NCI-H510A treated with DMSO at 0.1 percent for 48 hours (cell line): Measurements from ENCODE around the gene TRIM9.

Experiments
- DNase-seq: peaks from one replicate; lab custom pipeline; 2025; lab: John Stamatoyannopoulos, UW

TRIM9 gene

GRCh38 chr14:51058382-51058781 is 36.5 kb downstream of the TRIM9 start:
- no peak for DNase-seq

- no peak for DNase-seq
Observed at GRCh38 chr14:51056421-51056820, 38.5 kb downstream of the TRIM9 start.

- DNase-seq, result no peak
Observed at GRCh38 chr14:51053157-51053556, 41.7 kb downstream of the TRIM9 start.

GRCh38 chr14:51044961-51045360 is 49.9 kb downstream of the TRIM9 start:
- DNase-seq, result no peak

GRCh38 chr14:51041883-51042282 is 53.0 kb downstream of the TRIM9 start:
- no peak for DNase-seq

GRCh38 chr14:51041108-51041531 is 53.8 kb downstream of the TRIM9 start:
- no peak for DNase-seq

GRCh38 chr14:51039252-51039651 is 55.7 kb downstream of the TRIM9 start:
- DNase-seq, result no peak

GRCh38 chr14:51035611-51036192 is 59.2 kb downstream of the TRIM9 start:
- DNase-seq, result no peak

- no peak for DNase-seq
Observed at GRCh38 chr14:51028851-51029754, 65.8 kb downstream of the TRIM9 start.

- no peak for DNase-seq
Observed at GRCh38 chr14:51028361-51028760, 66.5 kb downstream of the TRIM9 start.

GRCh38 chr14:51024377-51024776 is 70.5 kb downstream of the TRIM9 start:
- no peak for DNase-seq

GRCh38 chr14:51023964-51024363 is 70.9 kb downstream of the TRIM9 start:
- no peak for DNase-seq

GRCh38 chr14:51022769-51023168 is 72.1 kb downstream of the TRIM9 start:
- no peak for DNase-seq

GRCh38 chr14:51020024-51020710 is 74.7 kb downstream of the TRIM9 start:
- no peak for DNase-seq

- no peak for DNase-seq
Observed at GRCh38 chr14:51019089-51019488, 75.8 kb downstream of the TRIM9 start.

GRCh38 chr14:51018521-51018920 is 76.4 kb downstream of the TRIM9 start:
- no peak for DNase-seq

GRCh38 chr14:51014625-51015024 is 80.3 kb downstream of the TRIM9 start:
- DNase-seq, result no peak

- no peak for DNase-seq
Observed at GRCh38 chr14:51014086-51014485, 80.8 kb downstream of the TRIM9 start.

GRCh38 chr14:51012055-51012454 is 82.8 kb downstream of the TRIM9 start:
- no peak for DNase-seq

GRCh38 chr14:51008446-51008845 is 86.5 kb downstream of the TRIM9 start:
- DNase-seq, result no peak

GRCh38 chr14:51006781-51007211 is 88.1 kb downstream of the TRIM9 start:
- no peak for DNase-seq

- DNase-seq, result no peak
Observed at GRCh38 chr14:51006324-51006723, 88.6 kb downstream of the TRIM9 start.
